ENCODE data around the gene SACS.

DNA sequence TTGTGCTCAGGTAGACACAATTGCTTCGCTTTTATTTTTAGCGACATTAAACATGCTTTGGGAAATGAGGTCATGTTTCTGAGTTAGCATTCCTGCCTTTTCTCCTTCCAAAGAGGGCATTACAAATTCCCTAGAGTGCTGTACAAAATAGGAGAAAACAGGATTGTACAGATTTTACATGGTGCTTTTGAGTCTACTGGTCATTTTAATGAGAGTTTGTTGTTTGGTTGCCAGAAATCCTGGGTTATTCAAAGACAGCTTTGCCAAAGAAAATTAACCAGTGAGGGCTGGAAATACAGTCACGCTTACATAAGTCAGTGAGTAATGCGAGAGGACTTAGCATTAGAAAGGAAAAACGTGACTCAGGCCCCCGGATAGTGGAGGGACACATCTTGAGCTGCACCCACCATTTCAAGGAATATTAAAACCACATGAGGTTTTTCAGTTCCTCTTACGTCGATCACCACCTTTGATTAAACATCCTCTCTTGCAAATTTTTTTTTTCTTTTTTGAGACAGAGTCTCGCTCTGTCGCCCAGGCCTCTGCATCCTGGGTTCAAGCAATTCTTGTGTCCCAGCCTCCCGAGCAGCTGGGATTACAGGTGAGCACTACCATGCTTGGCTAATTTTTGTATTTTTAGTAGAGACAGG is 55.4 kb downstream of the SACS start:
- TF ChIP-seq, protein P1, sequence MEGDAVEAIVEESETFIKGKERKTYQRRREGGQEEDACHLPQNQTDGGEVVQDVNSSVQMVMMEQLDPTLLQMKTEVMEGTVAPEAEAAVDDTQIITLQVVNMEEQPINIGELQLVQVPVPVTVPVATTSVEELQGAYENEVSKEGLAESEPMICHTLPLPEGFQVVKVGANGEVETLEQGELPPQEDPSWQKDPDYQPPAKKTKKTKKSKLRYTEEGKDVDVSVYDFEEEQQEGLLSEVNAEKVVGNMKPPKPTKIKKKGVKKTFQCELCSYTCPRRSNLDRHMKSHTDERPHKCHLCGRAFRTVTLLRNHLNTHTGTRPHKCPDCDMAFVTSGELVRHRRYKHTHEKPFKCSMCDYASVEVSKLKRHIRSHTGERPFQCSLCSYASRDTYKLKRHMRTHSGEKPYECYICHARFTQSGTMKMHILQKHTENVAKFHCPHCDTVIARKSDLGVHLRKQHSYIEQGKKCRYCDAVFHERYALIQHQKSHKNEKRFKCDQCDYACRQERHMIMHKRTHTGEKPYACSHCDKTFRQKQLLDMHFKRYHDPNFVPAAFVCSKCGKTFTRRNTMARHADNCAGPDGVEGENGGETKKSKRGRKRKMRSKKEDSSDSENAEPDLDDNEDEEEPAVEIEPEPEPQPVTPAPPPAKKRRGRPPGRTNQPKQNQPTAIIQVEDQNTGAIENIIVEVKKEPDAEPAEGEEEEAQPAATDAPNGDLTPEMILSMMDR (IDR thresholded peaks at IDR 0.05): no peak
- no peak for TF ChIP-seq EZH2 (IDR thresholded peaks at IDR 0.05; ENCODE audit: borderline replicate concordance, insufficient read depth, low read depth, low read length, poor library complexity, severe bottlenecking)
